SKM-1 treated with dmso at 0.1 percent for 144 hours (cell line): ENCODE data around the gene APH1A.
"Not testable (repeated sequence)": the region's sequence is repeated elsewhere in the genome, so short reads cannot be mapped to it uniquely, and the experiment has no call there.

ENCODE experiments used
- DNase-seq: peaks from one replicate; lab custom pipeline; 2025; ENCODE audit not compliant: unreplicated experiment; lab: John Stamatoyannopoulos, UW

Gene APH1A

GRCh38 chr1:150268705-150269403 lies at the start of gene APH1A:
Gene APH1A, minus strand, starts transcription at chr1:150269016. Its CDS starts 206 bp downstream, at chr1:150268810.
- DNase-seq, result peak; percentile 99

GRCh38 chr1:150314691-150315090 lies 45.9 kb upstream of the APH1A start:
- DNase-seq, result not testable (repeated sequence)

GRCh38 chr1:150311762-150312161 lies 42.9 kb upstream of the APH1A start:
- DNase-seq, result no peak

GRCh38 chr1:150309758-150310508 lies 41.1 kb upstream of the APH1A start:
- no peak for DNase-seq

GRCh38 chr1:150308585-150308984 lies 39.8 kb upstream of the APH1A start:
- DNase-seq, result not testable (repeated sequence)

- DNase-seq, result no peak
Observed at GRCh38 chr1:150302902-150303301, 34.1 kb upstream of the APH1A start.

- no peak for DNase-seq
Observed at GRCh38 chr1:150302338-150302737, 33.5 kb upstream of the APH1A start.

- DNase-seq, result no peak
Observed at GRCh38 chr1:150299716-150300115, 30.9 kb upstream of the APH1A start.

- no peak for DNase-seq
Observed at GRCh38 chr1:150295476-150295875, 26.7 kb upstream of the APH1A start.

- DNase-seq, result peak; percentile 98
Observed at GRCh38 chr1:150293433-150294253, 24.8 kb upstream of the APH1A start, which contains the start of gene MRPS21. Gene MRPS21, plus strand, starts transcription at chr1:150293861. Its CDS starts 506 bp downstream, at chr1:150294367.

GRCh38 chr1:150288822-150289221 lies 20.0 kb upstream of the APH1A start:
- DNase-seq, result no peak

- DNase-seq, result no peak
Observed at GRCh38 chr1:150288382-150288781, 19.6 kb upstream of the APH1A start.

GRCh38 chr1:150283260-150283659 lies 14.4 kb upstream of the APH1A start:
- no peak for DNase-seq

- no peak for DNase-seq
Observed at GRCh38 chr1:150282558-150282958, 13.7 kb upstream of the APH1A start.

- peak; percentile 69 for DNase-seq
Observed at GRCh38 chr1:150281758-150282557, 13.1 kb upstream of the APH1A start, which contains the start of gene CIART. Gene CIART, plus strand, starts transcription at chr1:150282554. Its CDS starts 714 bp downstream, at chr1:150283268.

GRCh38 chr1:150281221-150281757 lies 12.5 kb upstream of the APH1A start:
- DNase-seq, result peak; percentile 53

GRCh38 chr1:150280138-150280707 lies 11.4 kb upstream of the APH1A start:
- no peak for DNase-seq

- DNase-seq, result no peak
Observed at GRCh38 chr1:150273311-150273710, 4.5 kb upstream of the APH1A start.

- DNase-seq, result no peak
Observed at GRCh38 chr1:150271291-150271959, 2.6 kb upstream of the APH1A start.
